Tibial nerve (tissue), 4 donors: ENCODE measurements around the gene SYT9. TPM values are rescaled to one million over a fixed set of nuclear protein-coding genes. Genes with fewer than 3 reads are reported as not detected.

Source experiments
- DNase-seq, 2 donors: peaks; one replicate each; pipeline ENCODE4 v3.0.0-alpha.2; 2019; ENCODE audit warnings: low spot score in 2 of 2
- H3K27ac ChIP-seq, 4 donors: fragments of 200-600 bp; sonication (generic) in 3 of 4; one replicate each; pipeline ENCODE4 v1.5.1; 2017 to 2019; ENCODE audit warnings: mild to moderate bottlenecking in 1 of 4
- H3K27me3 ChIP-seq, 2 donors: fragments of 200-600 bp; sonication (generic) in 1 of 2; one replicate each; pipeline versions ENCODE4 v1.5.1 to v1.6.0; 2017 to 2019
- H3K36me3 ChIP-seq, 3 donors: fragments of 200-600 bp; sonication (generic); one replicate each; pipeline ENCODE4 v1.5.1; 2018 to 2019
- H3K4me1 ChIP-seq, 4 donors: fragments of 200-600 bp; sonication (generic) in 3 of 4; one replicate each; pipeline ENCODE4 v1.5.1; 2017 to 2019
- H3K4me3 ChIP-seq, 4 donors: fragments of 200-600 bp; sonication (generic) in 3 of 4; one replicate each; pipeline ENCODE4 v1.5.1; 2017 to 2019; ENCODE audit warnings: mild to moderate bottlenecking in 1 of 4, moderate library complexity in 1 of 4
- H3K9me3 ChIP-seq, 4 donors: fragments of 200-600 bp; sonication (generic) in 3 of 4; one replicate each; pipeline ENCODE4 v1.5.1; 2017 to 2019
- CTCF ChIP-seq, 5 experiments: fragments of 200-600 bp in 3 of 5; fragments of 450-650 bp in 2 of 5; sonication (generic) in 3 of 5; IDR thresholded peaks; one replicate each; pipeline ENCODE4 v1.5.1; 2016 to 2019; ENCODE audit warnings: antibody characterized with exemption in 5 of 5, mild to moderate bottlenecking in 3 of 5, moderate library complexity in 2 of 5
- EP300 ChIP-seq, 2 donors: sonication (generic); formaldehyde crosslinking; IDR thresholded peaks; one replicate each; pipeline ENCODE4 v1.6.1; 2017; ENCODE audit warnings: antibody characterized with exemption in 2 of 2, mild to moderate bottlenecking in 1 of 2
- POLR2A ChIP-seq, 2 donors: fragments of 450-650 bp; IDR thresholded peaks; one replicate each; pipeline ENCODE4 v1.6.1; 2017; ENCODE audit warnings: antibody characterized with exemption in 2 of 2, mild to moderate bottlenecking in 2 of 2, moderate library complexity in 2 of 2
- WGBS, 2 donors: methylation state at CpG; one replicate each; pipeline ENCODE4 v1.1.5; 2018; 5-methylcytosine and 5-hydroxymethylcytosine counted together
- total RNA-seq, 4 donors: library from RNA; depleted of rRNA; stranded (reverse); fragments of >200 nt; gene quantifications; one replicate each; pipeline ENCODE4 v1.1.0, GENCODE V29; 2016

Gene SYT9
- total RNA-seq, 4 donors from 2014 or later: 0.21 to 0.30 TPM; not detected in 2

GRCh38 chr11:7257724-7258123 is 6.0 kb downstream of the SYT9 start:
- Histone ChIP-seq H3K4me1 (peaks cover 0 to 3% (median 0%) of the 10 kb centered on the region in 4 donors), H3K27me3 (peaks cover 0 to 15% of the 10 kb centered on the region in 2 donors), H3K27ac (no peak overlapping the region), H3K4me3 (no peak overlapping the region), H3K36me3 (no peaks in the 10 kb centered on the region), H3K9me3 (no peaks in the 10 kb centered on the region)
- 30 to 32% methylated on average over 2 of the region's 2 CpGs for WGBS, 2 donors
- TF ChIP-seq CTCF (IDR thresholded peaks at IDR 0.05) (no peak), POLR2A (IDR thresholded peaks at IDR 0.05) (no peak), EP300 (IDR thresholded peaks at IDR 0.05) (no peak)
- DNase-seq: no peak

GRCh38 chr11:7261578-7261977 is 9.9 kb downstream of the SYT9 start:
- no peaks in the 10 kb centered on the region for H3K9me3 ChIP-seq
- H3K27ac ChIP-seq: no peak overlapping the region
- H3K4me1 ChIP-seq: no peaks in the 10 kb centered on the region
- TF ChIP-seq EP300 (IDR thresholded peaks at IDR 0.05) (no peak), CTCF (IDR thresholded peaks at IDR 0.05) (no peak), POLR2A (IDR thresholded peaks at IDR 0.05) (no peak)
- DNase-seq: no peak
- WGBS, 2 donors: 86% methylated on average over 5 of the region's 5 CpGs
- no peaks in the 10 kb centered on the region for H3K36me3 ChIP-seq
- no peak overlapping the region for H3K4me3 ChIP-seq
- no peaks in the 10 kb centered on the region for H3K27me3 ChIP-seq

GRCh38 chr11:7262672-7263071 is 11.0 kb downstream of the SYT9 start:
- no peak overlapping the region for H3K27ac ChIP-seq
- H3K36me3 ChIP-seq: no peaks in the 10 kb centered on the region
- DNase-seq: no peak
- H3K4me1 ChIP-seq: no peaks in the 10 kb centered on the region
- TF ChIP-seq POLR2A (IDR thresholded peaks at IDR 0.05) (no peak), CTCF (IDR thresholded peaks at IDR 0.05) (no peak), EP300 (IDR thresholded peaks at IDR 0.05) (no peak)
- H3K4me3 ChIP-seq: no peak overlapping the region
- 44 to 64% methylated on average over 2 of the region's 2 CpGs for whole genome bisulfite sequencing, 2 donors
- no peaks in the 10 kb centered on the region for H3K27me3 ChIP-seq
- H3K9me3 ChIP-seq: no peaks in the 10 kb centered on the region

DNA sequence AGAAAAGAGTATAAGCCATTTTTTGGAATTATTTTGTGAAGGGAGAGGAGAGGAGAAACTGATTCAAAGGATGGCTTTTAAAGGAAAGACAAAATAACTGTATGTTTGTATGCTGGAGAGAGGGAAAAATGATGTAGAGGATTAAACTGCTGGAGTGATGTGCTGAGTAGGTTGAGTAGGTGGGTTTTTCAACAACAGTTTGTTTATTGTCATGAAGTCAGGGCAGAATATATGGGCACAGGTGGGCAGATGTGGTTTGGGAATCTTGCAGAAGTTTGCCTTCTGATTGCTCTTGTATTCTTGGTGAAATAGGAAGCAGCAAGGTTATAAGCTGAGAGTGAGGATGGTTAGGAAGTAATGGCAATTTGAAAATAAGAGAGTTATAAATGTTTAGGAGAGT is 12.1 kb downstream of the SYT9 start:
- H3K27ac ChIP-seq: no peak overlapping the region
- H3K36me3 ChIP-seq: no peaks in the 10 kb centered on the region
- H3K4me3 ChIP-seq: no peak overlapping the region
- H3K27me3 ChIP-seq: no peaks in the 10 kb centered on the region
- no peak for DNase-seq
- no peaks in the 10 kb centered on the region for H3K4me1 ChIP-seq
- TF ChIP-seq EP300 (IDR thresholded peaks at IDR 0.05) (no peak), CTCF (IDR thresholded peaks at IDR 0.05) (no peak), POLR2A (IDR thresholded peaks at IDR 0.05) (no peak)
- no peaks in the 10 kb centered on the region for H3K9me3 ChIP-seq

DNA sequence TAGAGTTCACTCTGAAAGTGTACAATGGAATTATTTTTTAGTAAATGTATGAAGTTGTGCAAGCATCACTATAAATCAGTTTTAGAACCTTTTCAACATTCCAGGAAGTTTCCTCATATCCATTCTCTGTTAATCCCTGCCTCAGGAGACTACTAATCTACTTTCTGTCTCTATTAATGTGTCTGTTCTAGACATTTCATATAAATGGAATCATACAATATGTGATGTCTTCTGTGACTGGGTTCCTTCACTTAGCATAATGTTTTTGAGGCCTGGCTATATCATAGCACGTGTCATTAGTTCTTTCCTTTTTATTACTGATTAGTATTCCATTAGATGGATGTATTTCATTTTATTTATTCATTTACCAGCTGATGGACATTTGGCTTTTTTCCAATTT is 17.1 kb downstream of the SYT9 start:
- H3K4me1 ChIP-seq: no peaks in the 10 kb centered on the region
- TF ChIP-seq POLR2A (IDR thresholded peaks at IDR 0.05) (no peak), CTCF (IDR thresholded peaks at IDR 0.05) (no peak), EP300 (IDR thresholded peaks at IDR 0.05) (no peak)
- no peak overlapping the region for H3K4me3 ChIP-seq
- H3K9me3 ChIP-seq: no peaks in the 10 kb centered on the region
- no peak for DNase-seq
- no peaks in the 10 kb centered on the region for H3K27me3 ChIP-seq
- WGBS, 2 donors: 41 to 45% methylated on average over 1 of the region's 1 CpG
- no peak overlapping the region for H3K27ac ChIP-seq
- H3K36me3 ChIP-seq: no peaks in the 10 kb centered on the region
